GM19240 (cell line): Measurements from ENCODE around the gene FAM53A.
"Not testable (repeated sequence)": the region's sequence is repeated elsewhere in the genome, so short reads cannot be mapped to it uniquely, and the experiment has no call there.

Experiments
- DNase-seq: peaks from one replicate; pipeline ENCODE4 v3.0.0; 2011; ENCODE audit warnings: low spot score; ENCODE audit not compliant: insufficient read length

The FAM53A gene

DNA sequence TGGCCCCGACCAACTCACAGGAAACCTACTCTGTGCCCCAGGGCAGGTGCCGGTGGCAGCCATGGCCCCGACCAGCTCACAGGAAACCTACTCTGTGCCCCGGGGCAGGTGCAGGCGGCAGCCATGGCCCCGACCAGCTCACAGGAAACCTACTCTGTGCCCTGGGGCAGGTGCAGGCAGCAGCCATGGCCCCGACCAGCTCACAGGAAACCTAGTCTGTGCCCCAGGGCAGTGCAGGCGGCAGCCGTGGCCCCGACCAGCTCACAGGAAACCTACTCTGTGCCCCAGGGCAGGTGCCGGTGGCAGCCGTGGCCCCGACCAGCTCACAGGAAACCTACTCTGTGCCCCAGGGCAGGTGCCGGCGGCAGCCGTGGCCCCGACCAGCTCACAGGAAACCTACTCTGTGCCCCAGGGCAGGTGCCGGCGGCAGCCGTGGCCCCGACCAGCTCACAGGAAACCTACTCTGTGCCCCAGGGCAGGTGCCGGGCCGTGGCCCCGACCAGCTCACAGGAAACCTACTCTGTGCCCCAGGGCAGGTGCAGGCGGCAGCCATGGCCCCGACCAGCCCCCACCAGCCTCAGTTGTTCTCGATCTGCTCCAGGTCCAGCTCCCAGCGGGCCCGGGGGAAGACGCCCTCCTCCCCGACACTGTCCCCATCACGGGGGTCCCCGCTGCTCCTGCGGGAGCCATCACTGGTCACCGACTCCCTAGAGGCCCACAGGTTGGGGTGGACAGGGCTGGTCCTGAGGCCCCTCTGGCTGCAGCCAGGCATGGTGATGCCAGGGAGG, 43.2 kb downstream of the FAM53A start:
- DNase-seq = not testable (repeated sequence)

DNA sequence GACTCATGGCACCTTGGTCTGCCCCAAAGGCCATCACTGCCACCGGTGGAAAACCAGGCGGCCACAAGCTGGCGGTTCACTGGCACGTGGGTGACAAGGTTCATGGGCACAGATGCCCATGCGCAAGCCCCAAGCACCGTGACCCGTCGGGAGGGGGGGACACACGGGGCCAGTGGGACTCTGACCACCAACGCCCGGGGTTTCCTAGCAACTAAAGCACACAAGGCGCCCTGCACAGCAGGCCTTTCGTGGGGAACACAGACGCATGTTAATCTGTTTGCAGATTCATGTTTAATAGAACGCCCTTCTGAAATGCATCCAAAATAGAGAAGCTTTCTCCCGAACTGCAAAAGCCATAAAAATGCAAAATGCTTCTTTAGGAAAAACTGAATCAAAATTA, 43.9 kb downstream of the FAM53A start:
- DNase-seq = no peak

DNA sequence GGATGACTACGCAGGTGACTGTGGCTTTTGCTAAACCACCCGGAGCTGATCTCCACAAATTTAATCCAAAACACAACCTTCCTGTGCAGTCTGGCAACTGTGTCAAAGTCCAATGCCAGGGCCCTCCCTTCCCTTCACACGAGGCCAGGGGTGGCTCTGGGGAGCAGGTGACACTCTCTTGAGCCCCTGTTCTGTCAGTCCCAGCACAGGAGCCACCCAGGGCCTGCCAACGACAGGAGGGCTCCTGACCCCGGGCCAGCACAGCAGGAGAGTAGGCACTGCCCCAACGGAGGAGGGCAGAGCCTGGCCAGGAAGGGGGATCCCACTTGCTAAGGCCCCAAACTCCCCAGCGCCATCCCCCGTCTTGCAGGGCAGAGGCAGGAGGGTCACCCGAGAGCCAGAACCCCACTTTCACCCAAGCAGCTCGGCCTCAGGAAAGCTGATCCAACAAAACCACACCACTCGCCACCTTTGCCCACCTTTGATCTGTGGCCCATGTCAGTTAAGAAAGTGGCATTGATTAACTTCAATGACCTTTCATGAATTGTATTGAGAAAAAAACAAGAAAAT, 44.7 kb downstream of the FAM53A start:
- DNase-seq = no peak

DNA sequence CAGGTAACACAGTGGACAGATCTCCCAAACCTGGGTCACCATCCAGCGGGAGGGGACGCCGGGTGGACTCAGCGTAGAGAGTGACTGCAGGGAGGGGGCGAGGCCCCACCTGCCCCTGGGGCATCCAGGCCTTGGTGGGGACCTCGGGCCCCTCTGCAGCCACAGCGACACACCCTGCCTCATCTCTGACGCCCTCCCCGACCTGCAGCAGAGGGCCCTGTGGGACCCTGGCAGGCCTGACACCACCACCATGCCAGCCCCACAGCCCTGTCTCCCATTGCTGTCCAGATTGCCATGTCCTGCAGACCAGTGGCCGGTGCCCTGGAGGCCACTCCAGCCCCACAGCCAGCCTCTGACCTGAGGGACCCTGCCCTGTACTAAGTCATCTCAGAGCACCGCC, 45.2 kb downstream of the FAM53A start:
- DNase-seq = no peak

DNA sequence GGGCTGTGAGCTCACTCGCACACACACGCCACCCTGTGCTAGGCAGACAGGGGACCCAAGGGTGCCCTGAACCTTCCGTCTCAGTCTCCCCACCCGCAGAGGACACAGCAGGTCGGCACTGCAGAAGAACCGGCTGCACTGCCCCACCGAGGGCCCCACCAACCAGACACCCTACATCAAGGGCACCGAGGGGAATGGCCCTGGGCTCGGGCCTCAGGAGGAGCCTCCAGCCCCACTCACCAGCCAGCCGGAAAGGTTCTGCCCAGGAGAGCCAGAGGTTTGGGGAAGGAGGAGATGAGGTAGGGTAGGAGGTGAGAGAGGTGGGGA, 45.9 kb downstream of the FAM53A start:
- DNase-seq = no peak

GRCh38 chr4:1637580-1638271, 46.4 kb downstream of the FAM53A start:
- no peak for DNase-seq

- DNase-seq = no peak
Observed at GRCh38 chr4:1636490-1637211, 47.5 kb downstream of the FAM53A start.

- DNase-seq = no peak
Observed at GRCh38 chr4:1635464-1635863, 48.6 kb downstream of the FAM53A start.

DNA sequence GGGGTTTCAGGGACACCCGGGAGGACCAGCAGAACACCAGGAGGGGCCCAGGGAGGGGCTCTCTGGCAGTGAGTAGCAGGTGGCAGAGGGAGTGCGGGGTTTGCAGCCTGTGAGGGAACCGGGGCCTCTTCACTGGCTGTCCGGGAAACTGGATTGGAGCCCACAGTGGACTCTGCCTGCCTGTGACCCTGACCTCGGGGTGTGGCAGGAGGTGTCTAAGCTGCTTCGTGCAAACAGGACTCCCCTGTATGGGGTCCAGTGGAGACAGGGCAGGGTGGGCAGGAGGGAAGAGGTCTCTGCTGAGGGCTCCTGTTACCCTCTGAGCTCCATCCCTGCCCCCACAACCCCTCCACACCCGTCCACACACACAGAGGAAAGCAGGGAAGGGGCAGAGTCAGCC, 50.1 kb downstream of the FAM53A start:
- no peak for DNase-seq

DNA sequence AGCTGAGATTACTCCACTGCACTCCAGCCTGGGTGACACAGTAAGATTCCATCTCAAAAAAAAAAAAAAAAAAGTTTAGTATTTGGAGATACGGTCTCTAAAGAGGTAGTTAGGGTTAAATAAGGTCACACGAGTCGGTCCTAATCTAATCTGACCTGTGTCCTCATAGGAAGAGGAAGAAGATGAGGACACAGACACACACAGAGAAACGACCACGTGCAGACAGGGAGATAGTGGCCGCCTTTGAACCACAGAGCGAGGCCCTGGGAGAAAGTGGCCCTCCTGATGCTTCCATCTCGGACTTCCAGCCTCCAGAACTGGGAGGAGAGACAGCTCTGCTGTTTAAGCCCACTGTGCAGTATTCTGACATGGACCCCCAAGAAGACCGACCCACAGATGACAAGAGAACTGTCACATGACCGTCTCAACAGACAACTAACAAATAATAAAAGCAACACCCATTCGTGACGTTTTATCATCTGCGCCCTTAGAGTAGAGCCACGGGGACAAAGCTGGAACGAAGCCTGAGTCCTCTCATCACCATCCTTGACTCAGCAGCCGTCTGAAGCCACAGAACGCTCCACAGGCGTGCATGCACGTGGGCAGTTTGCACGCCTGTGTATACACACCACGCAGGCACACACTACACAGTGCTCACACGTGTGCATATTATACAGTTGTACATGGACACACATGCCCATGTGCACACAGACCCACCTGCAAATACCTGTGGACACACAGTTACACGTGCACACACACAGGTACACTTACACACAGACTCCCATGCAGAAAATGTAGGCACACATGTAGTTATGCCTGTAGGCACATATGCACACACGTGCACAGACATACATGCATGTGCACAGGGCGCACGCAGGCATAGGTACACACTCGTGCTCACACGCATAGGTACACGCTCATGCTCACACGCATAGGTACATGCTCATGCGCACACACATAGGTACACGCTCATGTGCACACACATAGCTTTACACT, 51.7 kb downstream of the FAM53A start:
- DNase-seq = no peak

DNA sequence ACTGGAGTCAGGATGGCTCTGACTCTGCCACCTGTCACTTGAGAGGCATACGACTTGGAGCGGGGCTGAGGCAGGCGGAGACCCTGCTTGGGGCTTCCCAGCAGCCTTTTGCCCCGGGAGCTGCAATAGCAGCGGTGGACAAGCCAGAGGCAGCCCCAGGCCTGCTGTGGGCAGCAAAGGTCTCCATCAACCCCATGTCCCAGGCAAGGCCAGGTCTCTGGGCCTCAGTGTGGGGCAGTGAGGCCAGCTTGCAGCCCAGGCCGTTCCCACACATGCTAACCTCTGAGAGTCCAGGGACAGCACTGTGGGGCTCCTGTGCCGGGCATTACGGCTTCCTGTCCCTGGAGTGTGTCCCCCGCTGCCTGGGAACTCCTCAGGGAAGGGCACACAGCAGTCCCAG, 53.0 kb downstream of the FAM53A start:
- no peak for DNase-seq

GRCh38 chr4:1630266-1630665, 53.8 kb downstream of the FAM53A start:
- no peak for DNase-seq

DNA sequence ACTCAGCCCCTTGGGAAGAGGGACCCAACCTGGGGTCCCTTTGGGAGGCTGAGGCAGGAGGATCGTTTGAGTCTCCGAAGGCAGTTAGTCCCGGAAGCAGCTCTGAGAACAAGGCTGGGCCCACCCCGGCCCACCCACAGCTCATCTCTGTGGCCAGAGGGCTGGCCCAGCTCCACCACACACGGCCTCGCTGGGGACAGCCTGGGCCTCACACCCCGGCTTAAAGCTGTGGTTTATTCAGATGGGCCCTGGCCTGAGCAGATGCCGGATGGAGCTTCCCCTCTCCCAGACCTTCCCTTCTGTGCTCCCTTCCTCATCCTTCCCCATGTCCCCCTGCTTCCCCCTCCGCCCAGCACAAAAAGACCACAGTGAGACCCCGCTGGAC, 54.4 kb downstream of the FAM53A start:
- no peak for DNase-seq

- peak; percentile 79 for DNase-seq
Observed at GRCh38 chr4:1628892-1629698, 55.0 kb downstream of the FAM53A start.

DNA sequence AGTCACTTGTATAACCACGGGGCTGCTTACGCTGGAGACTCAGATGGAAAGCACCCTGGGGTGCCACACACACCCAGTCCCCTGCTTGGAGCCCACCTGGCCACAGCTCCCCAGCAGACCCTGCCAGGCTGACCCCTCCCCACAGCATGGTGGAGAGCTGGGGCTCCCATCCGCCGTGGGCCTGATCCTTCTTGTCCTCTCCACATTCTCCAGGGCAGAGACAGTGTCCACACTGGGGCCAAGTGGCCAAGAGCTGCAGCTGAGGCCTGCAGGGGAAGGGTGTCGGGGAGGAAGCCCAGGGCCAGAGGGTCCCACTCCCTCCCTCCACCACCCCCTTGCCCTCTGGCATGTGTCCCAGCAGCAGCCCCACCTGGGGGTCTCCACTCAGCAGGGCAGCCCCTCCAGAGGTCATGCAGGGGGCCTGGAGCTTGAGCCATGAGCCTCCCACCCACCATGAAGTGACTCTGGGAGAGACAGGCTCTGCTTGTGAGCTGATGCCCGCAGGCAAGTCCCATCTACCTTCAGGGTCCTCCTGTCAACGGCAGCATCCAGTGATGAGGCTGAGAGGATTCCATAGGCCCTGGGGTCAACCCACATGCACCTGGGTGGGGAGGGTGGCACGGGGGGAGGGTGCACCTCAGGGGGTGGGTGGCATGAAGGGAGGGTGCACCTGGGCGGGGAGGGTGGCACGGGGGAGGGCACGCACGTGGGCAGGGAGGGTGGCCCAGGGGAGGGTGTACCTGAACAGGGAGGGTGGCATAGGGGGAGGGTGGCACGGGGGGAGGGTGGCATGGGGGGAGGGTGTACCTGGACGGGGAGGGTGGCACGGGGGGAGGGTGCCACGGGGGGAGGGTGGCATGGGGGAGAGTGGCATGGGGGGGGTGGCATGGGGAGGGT, 56.4 kb downstream of the FAM53A start:
- no peak for DNase-seq

DNA sequence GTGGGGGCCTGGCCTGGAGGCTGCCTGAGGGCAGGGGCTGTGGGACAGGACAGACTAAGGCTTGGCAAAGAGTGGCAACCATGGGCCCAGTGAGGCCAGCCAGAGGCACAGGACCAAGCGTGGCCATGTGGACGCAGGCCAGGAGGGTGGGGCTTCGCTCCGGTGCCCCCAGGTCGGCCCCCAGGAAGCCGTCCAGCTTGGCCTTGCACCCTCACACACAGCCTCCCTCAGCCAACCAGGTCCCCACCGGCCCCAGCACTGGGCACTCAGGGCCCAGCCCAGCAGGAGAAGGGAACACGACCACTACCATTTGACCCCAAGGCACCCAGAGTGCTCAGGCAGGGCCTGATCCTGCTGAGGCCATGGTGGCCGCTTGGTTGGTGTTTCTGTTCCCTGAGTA, 57.2 kb downstream of the FAM53A start:
- DNase-seq = no peak

DNA sequence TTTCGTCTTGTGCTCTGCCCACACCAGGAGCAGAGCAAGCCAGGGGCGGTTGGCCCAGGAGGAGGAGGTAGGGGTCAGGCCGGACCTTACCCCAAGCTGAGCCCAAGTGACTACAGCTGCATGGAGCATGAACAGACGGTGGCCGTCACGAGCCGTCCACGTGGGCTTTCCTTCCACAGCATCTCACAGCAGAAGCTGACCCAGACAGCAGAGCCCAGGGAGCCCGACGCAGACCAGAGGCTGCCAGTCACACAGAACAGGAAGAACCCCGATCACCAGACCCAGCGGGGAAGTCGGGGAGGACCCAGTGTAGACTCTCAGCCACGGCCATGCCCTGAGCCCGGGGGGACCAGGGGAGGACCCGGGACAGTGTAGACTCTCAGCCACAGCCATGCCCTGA, 58.0 kb downstream of the FAM53A start:
- DNase-seq = no peak

GRCh38 chr4:1625600-1626138, 58.4 kb downstream of the FAM53A start:
- DNase-seq = no peak

- no peak for DNase-seq
Observed at GRCh38 chr4:1624519-1624910, 59.6 kb downstream of the FAM53A start.
